ENCODE data around the gene EN2. TPM values are rescaled to one million over a fixed set of nuclear protein-coding genes. Genes with fewer than 3 reads are reported as not detected.

EN2 gene
- total and polyA plus RNA-seq, 2 of the 13 experiments (the other 11 are each of a cell fraction or from before 2014, with no cell fraction given) = not detected

DNA sequence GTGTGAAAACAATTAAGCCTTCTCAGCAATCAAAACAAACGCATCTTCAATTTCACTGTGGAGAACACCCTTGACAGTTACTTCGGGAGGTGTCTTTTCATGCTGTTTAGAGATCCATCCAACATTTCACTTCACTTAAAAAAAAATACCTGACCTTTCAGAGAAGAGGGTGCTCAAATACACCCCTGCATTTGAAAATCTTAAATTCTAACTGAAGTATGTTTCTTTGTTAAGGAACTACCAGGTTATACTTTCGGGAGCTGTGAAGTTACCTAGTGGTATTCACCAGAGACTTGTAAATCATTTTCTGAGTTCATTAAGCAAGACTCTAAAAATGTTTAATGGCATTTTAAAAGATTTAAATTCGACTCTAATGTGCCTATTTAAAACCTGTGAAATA lies 49.6 kb downstream of the EN2 start:
- ATAC-seq (no peak), DNase-seq (ENCODE audit: low spot score) (no peak), FAIRE-seq (no peak)
- 24% methylated on average over 4 of the region's 4 CpGs for WGBS (ENCODE audit: low lambda C conversion rate)
- Histone ChIP-seq H3K79me2 (ENCODE audit: insufficient read depth, low read length) (no peaks in the 10 kb centered on the region), H2AFZ (ENCODE audit: low read length) (no peak overlapping the region), H3K36me3 (replicated peaks in 1 of 2; ENCODE audit: control insufficient read depth in 1 of 2, insufficient read depth in 2 of 2, low read length in 2 of 2) (no peaks in the 10 kb centered on the region), H3K9ac (ENCODE audit: insufficient read depth, low read depth, low read length) (no peak overlapping the region), H3K27me3 (ENCODE audit: control insufficient read depth in 1 of 2, insufficient read depth in 2 of 2, low read length in 2 of 2) (peaks cover 3 to 63% of the 10 kb centered on the region in 2 experiments; a peak in 4 of 5 replicates), H3K4me3 (replicated peaks in 1 of 3; ENCODE audit: insufficient read depth in 1 of 3, low read depth in 2 of 3, low read length in 3 of 3) (no peak overlapping the region), H3K4me1 (ENCODE audit: insufficient read depth, low read length) (0 out of 2 replicates have a peak, but pooled peaks cover 11% of the 10 kb centered on the region), H3K9me3 (ENCODE audit: low read length) (no peaks in the 10 kb centered on the region), H4K20me1 (ENCODE audit: insufficient read depth, low read length) (no peaks in the 10 kb centered on the region; the same call in 1 of the 2 replicates), H3K27ac (ENCODE audit: extremely low read length, insufficient read depth, low read length) (no peak overlapping the region), H3K4me2 (ENCODE audit: low read depth, low read length) (no peak overlapping the region)
- POLR2A ChIA-PET = no interaction called here
- intact Hi-C loops (cut with micrococcal nuclease; ENCODE audit: unreplicated experiment) = no loop called here
- CTCF ChIA-PET (ENCODE audit: low intra/inter-chr PET ratio, low total read pairs) = no interaction called here
- in situ Hi-C loops (cut with HindIII; ENCODE audit: extremely low pct_ligation_motif_present, low pct_unique_long_range_greater_than_20kb) = no loop called here
- no TSS peak for BruUV-seq (replicated peaks)
- TF ChIP-seq SALL1 (CRISPR knock-in tag; IDR thresholded peaks at IDR 0.05) (no peak), IKZF4 (CRISPR knock-in tag; IDR thresholded peaks at IDR 0.05; ENCODE audit: borderline replicate concordance, low read depth, not compliant biosample characterization) (no peak), PAWR (CRISPR knock-in tag; IDR thresholded peaks at IDR 0.05; ENCODE audit: borderline replicate concordance) (no peak), MAFF (IDR thresholded peaks at IDR 0.05; ENCODE audit: low read depth, low read length) (no peak), KLF11 (CRISPR knock-in tag; IDR thresholded peaks at IDR 0.05) (no peak), MTA1 (CRISPR knock-in tag; IDR thresholded peaks at IDR 0.05; ENCODE audit: borderline replicate concordance) (no peak)
- TF ChIP-seq, protein P1, sequence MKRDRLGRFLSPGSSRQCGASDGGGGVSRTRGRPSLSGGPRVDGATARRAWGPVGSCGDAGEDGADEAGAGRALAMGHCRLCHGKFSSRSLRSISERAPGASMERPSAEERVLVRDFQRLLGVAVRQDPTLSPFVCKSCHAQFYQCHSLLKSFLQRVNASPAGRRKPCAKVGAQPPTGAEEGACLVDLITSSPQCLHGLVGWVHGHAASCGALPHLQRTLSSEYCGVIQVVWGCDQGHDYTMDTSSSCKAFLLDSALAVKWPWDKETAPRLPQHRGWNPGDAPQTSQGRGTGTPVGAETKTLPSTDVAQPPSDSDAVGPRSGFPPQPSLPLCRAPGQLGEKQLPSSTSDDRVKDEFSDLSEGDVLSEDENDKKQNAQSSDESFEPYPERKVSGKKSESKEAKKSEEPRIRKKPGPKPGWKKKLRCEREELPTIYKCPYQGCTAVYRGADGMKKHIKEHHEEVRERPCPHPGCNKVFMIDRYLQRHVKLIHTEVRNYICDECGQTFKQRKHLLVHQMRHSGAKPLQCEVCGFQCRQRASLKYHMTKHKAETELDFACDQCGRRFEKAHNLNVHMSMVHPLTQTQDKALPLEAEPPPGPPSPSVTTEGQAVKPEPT (CRISPR knock-in tag; IDR thresholded peaks at IDR 0.05; ENCODE audit: low read depth) = no peak
- TF ChIP-seq, protein P2, sequence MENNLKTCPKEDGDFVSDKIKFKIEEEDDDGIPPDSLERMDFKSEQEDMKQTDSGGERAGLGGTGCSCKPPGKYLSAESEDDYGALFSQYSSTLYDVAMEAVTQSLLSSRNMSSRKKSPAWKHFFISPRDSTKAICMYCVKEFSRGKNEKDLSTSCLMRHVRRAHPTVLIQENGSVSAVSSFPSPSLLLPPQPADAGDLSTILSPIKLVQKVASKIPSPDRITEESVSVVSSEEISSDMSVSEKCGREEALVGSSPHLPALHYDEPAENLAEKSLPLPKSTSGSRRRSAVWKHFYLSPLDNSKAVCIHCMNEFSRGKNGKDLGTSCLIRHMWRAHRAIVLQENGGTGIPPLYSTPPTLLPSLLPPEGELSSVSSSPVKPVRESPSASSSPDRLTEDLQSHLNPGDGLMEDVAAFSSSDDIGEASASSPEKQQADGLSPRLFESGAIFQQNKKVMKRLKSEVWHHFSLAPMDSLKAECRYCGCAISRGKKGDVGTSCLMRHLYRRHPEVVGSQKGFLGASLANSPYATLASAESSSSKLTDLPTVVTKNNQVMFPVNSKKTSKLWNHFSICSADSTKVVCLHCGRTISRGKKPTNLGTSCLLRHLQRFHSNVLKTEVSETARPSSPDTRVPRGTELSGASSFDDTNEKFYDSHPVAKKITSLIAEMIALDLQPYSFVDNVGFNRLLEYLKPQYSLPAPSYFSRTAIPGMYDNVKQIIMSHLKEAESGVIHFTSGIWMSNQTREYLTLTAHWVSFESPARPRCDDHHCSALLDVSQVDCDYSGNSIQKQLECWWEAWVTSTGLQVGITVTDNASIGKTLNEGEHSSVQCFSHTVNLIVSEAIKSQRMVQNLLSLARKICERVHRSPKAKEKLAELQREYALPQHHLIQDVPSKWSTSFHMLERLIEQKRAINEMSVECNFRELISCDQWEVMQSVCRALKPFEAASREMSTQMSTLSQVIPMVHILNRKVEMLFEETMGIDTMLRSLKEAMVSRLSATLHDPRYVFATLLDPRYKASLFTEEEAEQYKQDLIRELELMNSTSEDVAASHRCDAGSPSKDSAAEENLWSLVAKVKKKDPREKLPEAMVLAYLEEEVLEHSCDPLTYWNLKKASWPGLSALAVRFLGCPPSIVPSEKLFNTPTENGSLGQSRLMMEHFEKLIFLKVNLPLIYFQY (CRISPR knock-in tag; IDR thresholded peaks at IDR 0.05; ENCODE audit: borderline replicate concordance) = no peak
- TF ChIP-seq, protein P3, sequence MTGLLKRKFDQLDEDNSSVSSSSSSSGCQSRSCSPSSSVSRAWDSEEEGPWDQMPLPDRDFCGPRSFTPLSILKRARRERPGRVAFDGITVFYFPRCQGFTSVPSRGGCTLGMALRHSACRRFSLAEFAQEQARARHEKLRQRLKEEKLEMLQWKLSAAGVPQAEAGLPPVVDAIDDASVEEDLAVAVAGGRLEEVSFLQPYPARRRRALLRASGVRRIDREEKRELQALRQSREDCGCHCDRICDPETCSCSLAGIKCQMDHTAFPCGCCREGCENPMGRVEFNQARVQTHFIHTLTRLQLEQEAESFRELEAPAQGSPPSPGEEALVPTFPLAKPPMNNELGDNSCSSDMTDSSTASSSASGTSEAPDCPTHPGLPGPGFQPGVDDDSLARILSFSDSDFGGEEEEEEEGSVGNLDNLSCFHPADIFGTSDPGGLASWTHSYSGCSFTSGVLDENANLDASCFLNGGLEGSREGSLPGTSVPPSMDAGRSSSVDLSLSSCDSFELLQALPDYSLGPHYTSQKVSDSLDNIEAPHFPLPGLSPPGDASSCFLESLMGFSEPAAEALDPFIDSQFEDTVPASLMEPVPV (CRISPR knock-in tag; IDR thresholded peaks at IDR 0.05) = no peak
- TF ChIP-seq, protein P4, sequence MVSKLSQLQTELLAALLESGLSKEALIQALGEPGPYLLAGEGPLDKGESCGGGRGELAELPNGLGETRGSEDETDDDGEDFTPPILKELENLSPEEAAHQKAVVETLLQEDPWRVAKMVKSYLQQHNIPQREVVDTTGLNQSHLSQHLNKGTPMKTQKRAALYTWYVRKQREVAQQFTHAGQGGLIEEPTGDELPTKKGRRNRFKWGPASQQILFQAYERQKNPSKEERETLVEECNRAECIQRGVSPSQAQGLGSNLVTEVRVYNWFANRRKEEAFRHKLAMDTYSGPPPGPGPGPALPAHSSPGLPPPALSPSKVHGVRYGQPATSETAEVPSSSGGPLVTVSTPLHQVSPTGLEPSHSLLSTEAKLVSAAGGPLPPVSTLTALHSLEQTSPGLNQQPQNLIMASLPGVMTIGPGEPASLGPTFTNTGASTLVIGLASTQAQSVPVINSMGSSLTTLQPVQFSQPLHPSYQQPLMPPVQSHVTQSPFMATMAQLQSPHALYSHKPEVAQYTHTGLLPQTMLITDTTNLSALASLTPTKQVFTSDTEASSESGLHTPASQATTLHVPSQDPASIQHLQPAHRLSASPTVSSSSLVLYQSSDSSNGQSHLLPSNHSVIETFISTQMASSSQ (IDR thresholded peaks at IDR 0.05; ENCODE audit: low read depth) = no peak
- TF ChIP-seq, protein P4 (CRISPR knock-in tag; IDR thresholded peaks at IDR 0.05; ENCODE audit: borderline replicate concordance) = no peak

Data from HepG2 (cell line).